HG03432 (cell line): Measurements from ENCODE around the gene RSPRY1.
A peak's percentile ranks its signal among the peaks of the same experiment; 100 is the strongest.
"Not testable (repeated sequence)": the region's sequence is repeated elsewhere in the genome, so short reads cannot be mapped to it uniquely, and the experiment has no call there.

Experiments used
- ATAC-seq: cut with Tn5 transposase; IDR thresholded peaks from one replicate; pipeline ENCODE4 v1.9.1; 2021; ENCODE audit warnings: mild to moderate bottlenecking, moderate library complexity; ENCODE audit not compliant: unreplicated experiment

The RSPRY1 gene

DNA sequence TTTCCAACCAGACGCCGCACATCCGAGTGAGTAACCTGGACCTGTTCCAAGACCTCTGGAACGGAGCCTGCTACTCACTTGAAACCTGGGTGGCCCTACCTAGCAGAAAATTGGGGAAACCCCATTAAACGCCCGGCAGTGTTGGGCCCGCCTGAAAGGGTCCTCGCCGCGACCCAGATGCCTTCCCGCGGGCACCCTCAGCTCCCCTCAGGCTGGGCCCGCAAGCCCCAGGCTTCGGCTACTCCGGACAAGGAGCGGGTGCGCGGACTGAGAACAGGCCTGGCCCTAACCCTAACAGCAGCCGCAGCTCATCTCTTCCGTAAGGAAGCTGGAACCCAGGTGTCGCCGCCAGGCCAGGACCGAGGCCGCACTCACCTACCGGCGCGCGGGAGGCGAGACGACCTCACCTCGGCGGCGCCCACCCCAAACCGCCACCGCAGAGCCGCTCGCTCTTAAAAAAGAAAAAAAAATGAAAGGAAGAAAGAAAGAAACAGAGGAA, 634 bp upstream of the RSPRY1 start:
- ATAC-seq: peak; percentile 41

DNA sequence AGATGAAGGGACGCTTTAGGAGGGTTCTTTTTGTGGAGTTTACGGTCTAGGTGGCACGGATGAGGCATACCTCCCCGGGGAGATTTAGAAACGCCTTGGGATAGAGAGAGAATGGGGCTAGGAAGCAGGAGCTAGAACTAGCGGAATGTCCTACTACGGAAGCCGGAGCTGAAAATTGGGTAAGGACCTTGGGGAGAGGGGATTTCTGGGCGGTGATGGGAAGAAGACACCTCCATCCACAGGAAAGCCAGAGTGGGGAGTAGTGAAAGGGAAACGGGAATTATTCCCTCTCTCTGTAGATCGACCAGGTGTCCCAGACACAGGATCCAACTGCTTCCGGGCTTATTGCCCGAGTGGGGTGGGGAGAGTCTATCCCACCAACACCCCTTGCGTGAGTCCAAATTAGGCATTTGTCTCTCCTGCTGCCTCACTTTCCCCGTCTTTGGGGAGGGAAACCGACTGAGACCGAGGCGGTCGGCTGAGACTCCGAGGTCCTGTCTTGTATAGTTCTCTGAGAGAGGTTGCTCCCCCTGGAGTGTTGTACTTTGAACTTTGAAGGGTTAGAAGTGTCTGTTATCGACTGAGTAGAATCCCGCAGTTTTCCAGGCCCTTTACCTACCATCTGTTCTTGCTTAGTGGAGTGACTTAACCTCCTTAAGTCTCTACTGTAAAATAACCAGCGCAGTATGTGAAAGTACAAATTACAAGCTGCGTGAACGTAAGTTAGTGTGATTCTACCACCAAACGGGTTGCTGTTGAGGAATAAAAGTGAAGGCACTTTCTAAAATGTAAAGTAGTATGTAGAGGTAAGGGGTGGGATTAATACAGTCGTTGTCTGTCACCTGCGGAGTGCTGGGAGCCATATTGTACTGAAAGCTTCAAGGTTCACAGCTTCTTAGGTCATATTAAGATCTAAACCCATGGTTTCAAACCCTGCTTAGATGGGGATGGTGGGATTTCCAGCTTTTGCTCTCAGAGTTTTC, 1.0 kb downstream of the RSPRY1 start:
- ATAC-seq: no peak

DNA sequence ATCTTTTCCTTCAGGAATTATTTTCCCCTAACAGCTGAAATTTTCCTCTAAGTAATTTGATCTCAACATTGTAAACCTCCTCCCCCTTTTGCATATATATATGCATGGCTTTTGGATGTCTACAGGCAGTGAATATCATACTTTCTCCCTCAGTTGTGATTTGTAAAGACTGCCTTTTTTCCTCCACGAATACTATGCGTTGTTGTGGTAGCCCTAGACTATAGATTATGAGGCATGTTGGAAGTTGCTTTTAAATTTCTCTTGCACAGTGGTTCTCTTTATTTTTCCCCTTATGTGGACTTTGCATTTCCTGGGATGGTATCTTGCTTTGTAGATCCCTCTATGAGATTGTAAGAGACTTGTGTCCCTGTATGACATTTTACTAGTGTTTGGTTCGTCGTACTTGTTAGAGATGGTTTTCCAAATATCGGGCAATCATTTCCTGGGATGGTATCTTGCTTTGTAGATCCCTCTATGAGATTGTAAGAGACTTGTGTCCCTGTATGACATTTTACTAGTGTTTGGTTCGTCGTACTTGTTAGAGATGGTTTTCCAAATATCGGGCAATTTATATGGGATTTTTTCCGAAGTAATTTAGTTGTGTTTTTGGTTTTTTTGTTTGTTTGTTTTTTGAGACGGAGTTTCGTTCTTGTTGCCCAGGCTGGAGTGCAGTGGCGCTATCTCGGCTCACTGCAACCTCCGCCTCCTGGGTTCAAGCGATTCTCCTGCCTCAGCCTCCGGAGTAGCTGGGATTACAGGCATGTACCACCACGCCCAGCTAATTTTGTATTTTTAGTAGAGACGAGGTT, 2.0 kb downstream of the RSPRY1 start:
- ATAC-seq: not testable (repeated sequence)

DNA sequence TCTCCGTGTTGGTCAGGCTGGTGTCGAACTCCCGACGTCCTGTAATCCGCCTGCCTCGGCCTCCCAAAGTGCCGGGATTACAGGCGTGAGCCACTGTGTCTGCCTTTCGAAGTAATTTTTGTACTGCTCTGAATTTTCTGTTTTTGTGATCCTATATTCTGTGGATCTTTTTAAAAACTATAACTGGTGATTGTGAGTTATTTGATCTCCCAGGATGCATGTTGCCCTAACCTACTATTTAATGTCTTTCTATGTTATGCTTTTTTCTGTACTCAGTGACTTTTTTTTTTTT, 2.5 kb downstream of the RSPRY1 start:
- ATAC-seq: no peak

DNA sequence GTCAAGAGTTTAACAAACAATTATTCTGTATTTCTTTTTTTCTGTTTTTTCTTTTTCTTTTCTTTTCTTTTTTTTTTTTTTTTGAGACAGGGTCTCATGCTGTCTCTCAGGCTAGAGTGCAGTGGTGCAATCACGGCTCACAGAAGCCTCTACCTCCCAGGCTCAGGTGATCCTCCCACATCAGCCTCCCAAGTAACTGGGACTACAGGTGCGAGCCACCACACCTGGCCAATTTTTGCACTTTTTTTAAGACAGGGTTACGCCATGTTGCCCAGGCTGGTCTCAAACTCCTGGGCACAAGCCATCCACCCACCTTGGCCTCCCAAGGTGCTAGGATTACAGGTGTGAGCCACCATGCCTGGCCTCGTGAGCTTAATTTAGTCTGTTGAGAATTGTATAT, 3.4 kb downstream of the RSPRY1 start:
- not testable (repeated sequence) for ATAC-seq

DNA sequence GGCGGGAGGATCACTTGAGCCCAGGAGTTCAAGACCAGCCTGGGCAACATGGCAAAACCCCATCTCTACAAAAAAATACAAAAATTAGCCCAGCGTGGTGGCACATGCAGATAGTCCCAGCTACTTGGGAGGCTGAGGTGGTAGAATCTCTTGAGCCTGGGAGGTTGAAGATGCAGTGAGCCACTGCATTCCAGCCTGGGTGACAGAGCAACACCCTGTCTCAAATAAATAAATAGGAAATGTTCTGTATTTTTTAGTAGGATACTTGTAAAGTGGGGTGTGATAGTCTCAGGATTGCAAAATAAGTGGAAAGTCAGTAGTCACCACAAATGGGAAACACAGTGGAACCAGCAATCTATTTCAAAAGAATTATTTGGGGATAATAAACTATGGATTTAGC, 4.0 kb downstream of the RSPRY1 start:
- no peak for ATAC-seq

DNA sequence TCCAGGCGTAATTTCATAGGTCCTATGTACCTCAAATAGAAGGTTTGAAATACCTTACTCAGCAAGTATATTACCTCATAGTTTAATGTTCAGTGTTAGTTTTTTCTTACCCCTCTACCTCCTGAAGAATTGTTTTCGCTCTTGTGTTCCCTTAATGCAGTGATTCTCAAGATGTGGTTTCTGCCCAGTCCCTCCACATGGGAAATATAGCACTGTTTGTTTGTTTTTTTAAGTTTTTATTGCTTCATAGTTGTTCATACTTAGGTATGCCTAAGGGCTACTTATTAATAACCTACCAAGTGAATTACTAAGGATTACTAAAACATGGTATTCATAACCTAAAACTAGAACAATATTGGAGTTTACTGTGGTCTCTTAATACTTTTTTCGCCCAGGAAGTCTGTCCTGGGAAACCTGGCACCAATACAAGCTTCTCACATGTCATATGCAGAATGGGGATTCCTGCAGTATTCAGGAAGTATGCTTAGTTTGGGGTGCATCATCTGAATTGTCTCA, 5.0 kb downstream of the RSPRY1 start:
- no peak for ATAC-seq

DNA sequence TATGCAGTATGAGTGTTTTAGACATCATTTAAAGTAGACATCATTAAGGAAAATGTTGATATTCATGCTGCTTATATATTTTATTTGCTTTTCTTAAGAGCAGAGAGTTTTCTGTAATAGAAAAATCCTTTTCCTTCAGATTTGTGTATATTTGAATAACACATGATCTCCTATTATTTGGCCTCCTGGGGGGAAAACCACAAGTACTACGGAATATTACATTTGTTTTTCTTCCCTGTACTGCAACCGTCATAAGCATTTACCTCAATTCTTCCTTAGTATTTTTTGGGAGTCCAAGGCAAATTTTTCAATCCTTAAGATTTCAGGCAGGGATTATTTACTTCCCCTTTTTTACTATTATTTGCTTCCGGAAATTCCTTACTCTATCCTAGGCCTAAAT, 6.0 kb downstream of the RSPRY1 start:
- no peak for ATAC-seq

DNA sequence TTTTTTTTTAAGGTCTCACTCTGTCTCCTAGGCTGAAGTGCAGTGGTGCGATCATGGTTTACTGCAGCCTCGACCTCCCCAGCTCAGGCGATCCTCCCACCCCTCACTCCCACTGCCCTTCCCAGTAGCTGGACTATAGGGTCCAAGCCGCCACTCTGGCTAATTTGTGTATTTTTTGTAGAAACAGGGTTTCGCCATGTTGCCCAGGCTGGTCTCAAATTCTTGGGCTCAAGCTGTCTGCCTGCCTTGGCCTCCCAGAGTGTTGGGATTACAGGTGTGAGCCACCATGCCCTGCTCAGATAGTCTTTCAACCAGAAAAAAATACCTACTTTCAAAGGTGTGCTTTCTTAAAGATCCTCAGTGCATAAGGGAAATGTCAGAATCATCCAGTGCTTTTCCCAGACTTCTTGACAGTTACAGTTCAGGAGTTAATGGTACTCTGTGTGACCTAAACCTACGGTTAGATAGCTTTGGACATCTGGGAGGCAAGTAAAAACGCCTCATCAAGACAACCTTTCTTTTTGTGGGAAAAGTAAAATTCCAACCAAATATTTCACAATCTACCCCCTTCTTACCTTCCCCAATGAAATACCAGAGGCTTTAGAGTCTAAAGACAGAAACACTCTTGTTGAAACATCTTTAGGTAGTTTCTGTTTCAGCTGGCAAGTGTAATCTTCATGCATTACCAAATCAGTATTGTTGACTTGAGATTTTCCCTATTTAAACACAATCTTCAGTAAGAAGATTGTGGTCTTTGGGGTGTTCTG, 6.8 kb downstream of the RSPRY1 start:
- no peak for ATAC-seq

DNA sequence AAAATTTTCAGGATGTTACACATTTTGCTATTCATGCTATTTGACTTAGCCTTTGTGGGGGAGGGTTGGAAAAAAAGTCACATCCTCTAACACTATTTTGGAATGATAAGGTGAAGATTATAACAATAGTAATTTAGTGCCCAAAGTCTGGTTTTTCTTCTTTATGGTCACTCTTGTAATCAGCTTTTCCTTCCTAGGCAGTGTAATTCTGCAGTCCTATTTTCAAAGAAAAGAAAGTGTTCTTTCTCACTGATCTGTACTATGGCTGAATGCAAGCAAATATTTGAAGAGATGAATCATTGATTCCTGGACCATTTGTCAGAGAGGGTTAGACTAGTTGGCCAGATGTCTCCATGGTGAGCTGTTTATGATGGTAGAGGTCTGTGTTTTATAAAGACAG, 8.4 kb downstream of the RSPRY1 start:
- ATAC-seq: no peak

DNA sequence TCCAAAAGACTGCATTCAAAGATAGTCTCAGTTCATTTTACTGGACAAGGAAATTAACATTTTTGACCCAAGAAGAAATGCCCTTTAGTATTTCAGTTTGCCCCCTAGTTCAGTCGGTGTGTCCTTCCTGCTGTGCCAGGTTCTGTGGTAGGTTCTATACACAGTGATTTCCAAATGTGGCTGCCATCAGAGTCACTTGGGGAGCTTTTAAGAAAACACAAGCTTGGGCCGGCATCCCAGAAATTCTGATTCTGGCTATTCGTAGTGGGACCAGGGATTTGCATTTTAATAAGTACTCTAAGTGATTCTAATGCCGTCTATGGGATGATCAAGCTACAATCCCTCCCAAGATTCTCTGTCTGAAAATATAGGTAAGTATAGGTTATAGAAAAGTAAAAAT, 10.2 kb downstream of the RSPRY1 start:
- ATAC-seq: no peak

DNA sequence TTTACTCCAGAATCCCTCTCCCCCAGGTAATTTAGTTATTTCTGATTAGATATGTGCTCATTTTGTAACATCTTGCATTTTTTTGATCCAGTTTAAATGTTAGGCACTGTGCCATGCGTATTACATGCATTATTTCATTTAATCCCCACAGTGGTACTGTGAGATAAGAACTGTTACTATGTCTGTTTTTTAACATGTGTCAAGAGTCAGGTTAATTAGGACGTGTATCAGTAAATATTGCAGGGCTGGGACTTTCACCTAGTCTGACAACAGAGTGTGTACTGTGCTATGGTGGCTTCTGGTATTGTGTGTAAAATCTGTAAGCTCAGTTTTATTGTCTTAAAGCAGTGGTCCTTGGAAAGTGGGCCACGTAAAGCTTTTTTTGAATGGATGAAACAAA, 10.6 kb downstream of the RSPRY1 start:
- ATAC-seq: no peak

DNA sequence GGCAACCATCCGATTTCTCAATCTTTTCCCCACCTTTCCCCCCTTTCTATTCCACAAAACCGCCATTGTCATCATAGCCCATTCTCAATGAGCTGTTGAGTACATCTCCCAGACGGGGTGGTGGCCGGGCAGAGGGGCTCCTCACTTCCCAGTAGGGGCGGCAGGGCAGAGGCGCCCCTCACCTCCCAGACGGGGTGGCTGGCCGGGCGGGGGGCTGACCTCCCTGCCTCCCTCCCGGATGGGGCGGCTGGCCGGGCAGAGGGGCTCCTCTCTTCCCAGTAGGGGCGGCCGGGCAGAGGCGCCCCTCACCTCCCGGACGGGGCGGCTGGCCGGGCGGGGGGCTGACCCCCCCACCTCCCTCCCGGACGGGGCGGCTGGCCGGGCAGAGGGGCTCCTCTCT, 14.2 kb downstream of the RSPRY1 start:
- ATAC-seq: not testable (repeated sequence)

DNA sequence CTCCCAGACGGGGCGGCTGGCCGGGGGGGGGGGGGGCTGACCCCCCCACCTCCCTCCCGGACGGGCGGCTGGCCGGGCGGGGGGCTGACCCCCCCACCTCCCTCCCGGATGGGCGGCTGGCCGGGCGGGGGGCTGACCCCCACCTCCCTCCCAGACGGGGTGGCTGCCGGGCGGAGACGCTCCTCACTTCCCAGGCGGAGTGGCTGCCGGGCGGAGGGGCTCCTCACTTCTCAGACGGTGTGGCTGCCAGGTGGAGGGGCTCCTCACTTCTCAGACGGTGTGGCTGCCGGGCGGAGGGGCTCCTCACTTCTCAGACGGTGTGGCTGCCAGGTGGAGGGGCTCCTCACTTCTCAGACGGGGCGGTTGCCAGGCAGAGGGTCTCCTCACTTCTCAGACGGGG, 14.8 kb downstream of the RSPRY1 start:
- not testable (repeated sequence) for ATAC-seq

DNA sequence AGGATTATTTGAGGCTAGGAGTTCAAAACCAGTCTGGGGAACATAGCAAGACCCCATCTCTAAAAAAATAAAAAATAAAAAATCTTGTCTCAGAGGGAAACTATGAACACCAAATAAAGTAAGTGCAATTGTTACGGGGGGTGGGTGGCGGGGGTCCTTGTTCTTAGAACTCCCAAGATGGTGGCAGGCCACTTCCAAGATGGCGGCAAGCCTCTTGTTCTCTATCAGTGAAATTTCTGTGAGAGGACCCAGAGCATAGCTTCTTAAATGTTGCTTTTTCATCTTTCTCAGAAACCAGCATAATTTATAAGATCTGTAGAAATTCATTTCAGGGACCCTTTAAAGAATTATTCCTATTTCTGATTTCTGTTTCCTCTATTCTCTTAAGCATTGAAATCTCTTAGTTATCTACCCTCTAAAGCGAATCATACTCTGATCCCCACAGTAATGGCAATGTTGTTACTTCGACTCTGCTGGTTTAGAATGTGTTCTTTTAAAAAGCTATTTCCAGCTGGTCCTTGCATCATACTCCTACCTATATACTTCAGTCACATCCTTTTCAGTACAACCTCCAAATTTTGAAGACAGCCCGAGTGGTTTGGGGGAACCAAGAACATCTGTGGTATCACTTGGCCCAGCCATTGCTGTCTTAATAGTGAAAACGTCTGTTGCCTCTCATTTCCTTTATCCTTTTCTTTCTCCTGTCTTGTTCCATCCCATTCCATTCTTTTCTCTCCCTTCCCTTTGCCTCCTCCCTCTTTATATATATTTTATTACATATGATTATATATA, 16.2 kb downstream of the RSPRY1 start:
- ATAC-seq: no peak

DNA sequence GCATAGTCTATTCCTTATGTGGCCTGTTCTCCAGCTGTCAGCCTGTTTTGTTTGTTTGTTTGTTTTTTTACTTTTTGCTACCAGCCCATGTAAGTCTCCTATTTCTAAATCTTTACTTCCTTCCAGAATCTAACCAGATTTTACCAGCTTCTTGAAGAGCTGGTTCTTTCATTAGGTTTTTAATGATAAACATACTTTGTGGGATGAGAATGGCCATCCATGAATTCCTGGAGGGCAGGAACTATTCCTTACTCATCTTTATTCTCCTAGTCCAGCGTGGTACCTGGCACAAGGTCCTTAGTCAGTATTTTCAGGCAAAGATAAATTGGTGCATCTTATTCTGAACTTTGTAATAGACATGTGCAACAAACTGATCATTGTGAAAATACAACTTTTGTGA, 17.3 kb downstream of the RSPRY1 start:
- no peak for ATAC-seq

DNA sequence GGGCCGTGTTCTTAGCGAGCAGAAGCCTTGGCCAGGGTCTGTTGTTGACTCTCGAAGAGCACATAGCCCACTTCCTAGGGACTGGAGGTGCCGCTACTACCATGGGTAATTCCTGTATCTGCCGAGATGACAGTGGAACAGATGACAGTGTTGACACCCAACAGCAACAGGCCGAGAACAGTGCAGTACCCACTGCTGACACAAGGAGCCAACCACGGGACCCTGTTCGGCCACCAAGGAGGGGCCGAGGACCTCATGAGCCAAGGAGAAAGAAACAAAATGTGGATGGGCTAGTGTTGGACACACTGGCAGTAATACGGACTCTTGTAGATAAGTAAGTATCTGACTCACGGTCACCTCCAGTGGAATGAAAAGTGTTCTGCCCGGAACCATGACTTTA, 18.5 kb downstream of the RSPRY1 start:
- ATAC-seq: no peak

DNA sequence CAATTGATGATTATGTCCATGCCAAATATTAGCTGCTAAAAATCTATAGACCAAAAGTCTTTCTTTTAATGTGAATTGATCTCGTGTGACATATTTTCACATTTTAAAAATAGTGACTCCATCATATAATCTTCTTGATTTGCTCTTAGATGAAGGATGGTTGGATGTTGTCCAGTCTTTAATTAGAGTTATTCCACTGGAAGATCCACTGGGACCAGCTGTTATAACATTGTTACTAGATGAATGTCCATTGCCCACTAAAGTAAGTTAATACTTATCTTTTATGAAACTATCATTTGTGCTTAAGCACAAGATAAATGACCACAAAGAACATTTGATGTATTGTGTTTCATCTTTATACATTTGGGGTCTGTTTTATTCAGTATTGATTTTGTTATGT, 22.8 kb downstream of the RSPRY1 start:
- no peak for ATAC-seq

DNA sequence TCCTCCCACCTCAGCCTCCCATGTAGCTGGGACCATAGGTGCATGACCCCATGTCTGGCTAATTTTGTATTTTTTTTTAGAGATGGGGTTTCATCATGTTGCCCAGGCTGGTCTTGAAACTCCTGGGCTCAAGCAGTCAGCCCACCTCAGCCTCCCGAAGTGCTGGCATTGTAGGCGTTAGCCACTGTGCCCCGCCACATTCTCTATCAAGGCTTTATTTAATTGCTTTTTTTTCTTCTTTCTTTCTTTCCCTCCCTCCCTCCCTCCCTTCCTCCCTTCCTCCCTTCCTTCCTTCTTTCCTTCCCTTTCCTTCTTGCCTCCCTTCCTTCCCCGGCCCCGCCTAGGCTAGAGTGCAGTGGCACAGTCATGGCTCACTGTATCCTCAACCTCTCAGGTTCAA, 23.7 kb downstream of the RSPRY1 start:
- ATAC-seq: no peak

DNA sequence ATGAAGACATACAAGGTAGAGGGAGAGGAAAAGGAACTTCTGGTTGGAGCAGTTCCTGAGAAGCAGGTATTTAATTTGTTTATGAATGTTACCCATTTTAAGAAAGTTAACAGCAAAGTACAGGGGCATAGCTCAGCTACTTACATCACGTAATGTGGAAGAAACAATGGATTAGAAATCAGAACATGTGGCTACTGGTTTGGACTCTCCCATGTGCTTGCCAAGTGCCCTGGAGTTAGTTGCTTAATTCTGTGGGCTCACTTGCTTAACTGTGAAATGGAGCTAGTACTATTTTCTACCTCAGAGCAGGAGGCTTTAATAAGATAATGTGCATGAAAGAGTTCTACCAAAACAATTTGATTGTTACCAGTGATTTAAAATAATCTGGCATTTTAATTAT, 27.3 kb downstream of the RSPRY1 start:
- ATAC-seq: no peak
